ENCODE results near the gene SULF2.
"Not testable (repeated sequence)": the region's sequence is repeated elsewhere in the genome, so short reads cannot be mapped to it uniquely, and the experiment has no call there.

SULF2 gene

GRCh38 chr20:47795214-47795907 is 10.1 kb upstream of the SULF2 start:
- no peak overlapping the region for H3K4me3 ChIP-seq (ENCODE audit: low read length)
- no peak for TF ChIP-seq CTCF (conservative IDR thresholded peaks at IDR 0.05; ENCODE audit: low read depth, low read length)
- DNase-seq (ENCODE audit: low read depth) = peak; percentile 35

GRCh38 chr20:47794264-47794663 is 9.0 kb upstream of the SULF2 start:
- not testable (repeated sequence) for DNase-seq (ENCODE audit: low read depth); H3K4me3 ChIP-seq (ENCODE audit: low read length)

DNA sequence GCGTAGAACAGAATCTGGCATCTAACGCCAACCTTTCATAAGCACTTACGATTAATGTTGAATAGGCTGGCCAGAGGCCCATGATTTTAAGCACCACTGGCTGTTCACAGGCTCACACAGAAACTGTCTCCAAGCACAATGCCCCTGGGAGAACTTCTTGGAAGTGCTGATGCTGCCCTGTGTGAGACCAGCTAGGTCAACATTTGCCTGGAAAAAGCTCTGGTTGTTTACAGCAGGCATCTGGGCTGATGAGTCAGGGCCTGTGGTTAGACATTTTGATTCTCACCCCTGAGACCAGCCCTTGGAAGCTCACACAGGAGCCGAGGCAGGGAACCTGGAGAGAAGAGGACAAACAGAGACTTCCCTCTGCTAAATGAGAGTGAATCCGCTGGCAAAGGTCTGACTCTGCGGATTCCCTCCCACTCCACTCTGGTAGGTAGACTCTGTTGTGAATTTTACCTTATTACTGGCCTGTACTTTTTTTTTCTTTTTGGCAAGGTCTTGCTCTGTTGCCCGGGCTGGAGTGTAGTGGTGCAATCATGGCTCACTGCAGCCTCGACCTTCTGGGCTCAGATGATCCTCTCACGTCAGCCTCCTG is 6.8 kb upstream of the SULF2 start:
- TF ChIP-seq CTCF (conservative IDR thresholded peaks at IDR 0.05; ENCODE audit: low read depth, low read length) = no peak
- H3K4me3 ChIP-seq (ENCODE audit: low read length) = no peak overlapping the region
- peak; percentile 70 for DNase-seq (ENCODE audit: low read depth)

GRCh38 chr20:47791084-47791599 is 5.9 kb upstream of the SULF2 start:
- no peak for DNase-seq (ENCODE audit: low read depth)
- no peak overlapping the region for H3K4me3 ChIP-seq (ENCODE audit: low read length)
- no peak for TF ChIP-seq CTCF (conservative IDR thresholded peaks at IDR 0.05; ENCODE audit: low read depth, low read length)

DNA sequence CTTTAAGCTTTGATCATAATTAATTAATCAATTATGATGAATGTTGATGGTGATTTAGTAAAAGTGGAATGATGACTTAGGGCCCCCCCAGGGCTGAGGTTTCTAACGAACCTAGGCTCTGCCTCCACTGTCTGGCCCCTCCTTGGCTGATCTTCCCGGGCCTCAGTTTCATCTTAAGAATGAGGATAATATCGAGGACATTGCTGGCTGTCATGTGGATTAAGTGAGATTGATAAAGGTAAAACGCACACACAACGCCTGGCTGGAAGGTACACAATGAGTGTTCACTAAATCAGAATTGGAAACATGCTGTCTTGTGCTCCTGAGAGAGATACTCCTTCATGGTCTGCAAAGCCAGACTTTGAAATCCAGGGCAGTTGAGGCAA is 5.3 kb upstream of the SULF2 start:
- no peak for TF ChIP-seq CTCF (conservative IDR thresholded peaks at IDR 0.05; ENCODE audit: low read depth, low read length)
- DNase-seq (ENCODE audit: low read depth) = no peak
- H3K4me3 ChIP-seq (ENCODE audit: low read length) = no peak overlapping the region

- no peak for TF ChIP-seq CTCF (conservative IDR thresholded peaks at IDR 0.05; ENCODE audit: low read depth, low read length)
- no peak for DNase-seq (ENCODE audit: low read depth)
- H3K4me3 ChIP-seq (ENCODE audit: low read length) = no peak overlapping the region
Observed at GRCh38 chr20:47789764-47790579, 4.7 kb upstream of the SULF2 start.

DNA sequence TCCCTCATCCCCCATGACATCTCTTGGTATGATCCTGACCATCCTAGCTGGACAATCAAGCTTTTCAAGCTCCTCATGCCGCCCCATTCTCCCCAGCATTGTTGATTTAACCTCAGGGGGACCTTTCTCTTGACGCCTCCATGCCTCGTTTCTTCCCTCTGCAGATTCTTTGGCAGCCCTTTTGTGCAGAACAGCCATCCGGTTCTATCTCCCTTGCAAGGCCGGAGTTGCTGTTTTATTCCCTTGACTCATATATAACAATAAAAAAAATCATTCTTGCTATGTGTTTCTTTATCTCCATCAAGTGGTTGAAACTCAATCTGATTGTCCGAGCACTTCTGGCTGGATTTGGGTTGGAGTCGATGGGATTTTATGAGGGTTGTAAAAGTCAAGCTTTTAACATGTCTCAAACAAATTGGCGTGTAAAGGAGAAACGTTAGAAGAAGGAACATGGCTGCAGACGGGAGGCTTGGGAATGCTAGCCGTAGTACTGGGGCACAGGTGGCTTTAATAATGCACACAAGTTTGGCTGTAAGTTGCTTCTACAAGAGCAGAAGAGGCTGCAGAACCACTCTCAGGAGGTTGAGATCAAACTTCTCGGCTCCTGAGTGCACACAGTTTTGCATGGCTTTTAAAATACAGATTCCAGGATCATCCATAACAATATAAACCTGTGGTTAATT is 3.9 kb upstream of the SULF2 start:
- DNase-seq (ENCODE audit: low read depth) = no peak
- TF ChIP-seq CTCF (conservative IDR thresholded peaks at IDR 0.05; ENCODE audit: low read depth, low read length) = no peak
- H3K4me3 ChIP-seq (ENCODE audit: low read length) = no peak overlapping the region
